Endothelial cell of umbilical vein (primary cell): ENCODE data around the gene KRTAP5-1. TPM values are rescaled to one million over a fixed set of nuclear protein-coding genes. Genes with fewer than 3 reads are reported as not detected.

Experiments
- BruUV-seq: library from RNA; stranded (reverse); fragments of 400-500 nt; replicated peaks from 2 replicates; lab custom pipeline; 2021; lab: Mats Ljungman, UMichigan
- CTCF ChIA-PET: fragments of 300-600, 350-600 bp; sonication (Branson Sonifier 250); formaldehyde crosslinking; loops from one replicate; lab custom pipeline; 2021; ENCODE audit warnings: antibody characterized with exemption, inconsistent platforms; lab: Charles Lee
- POLR2A ChIA-PET: fragments of 300-600, 350-600 bp; sonication (Branson Sonifier 250); formaldehyde crosslinking; loops from one replicate; lab custom pipeline; 2021; ENCODE audit warnings: antibody characterized with exemption, inconsistent platforms; lab: Charles Lee
- DNase-seq: peaks from one replicate; pipeline ENCODE4 v3.0.0-alpha.2; 2011; ENCODE audit warnings: low read depth, low spot score
- FAIRE-seq: peaks from 2 replicates; lab custom pipeline; 2011; peaks lifted over from hg19 to GRCh38; lab: Jason Lieb, UNC
- H2AFZ ChIP-seq: 2 replicates; pipeline ENCODE4 v1.6.0; 2012; ENCODE audit warnings: low read depth, low read length, control low read depth, inconsistent platforms
- H3K27ac ChIP-seq: 2 replicates; pipeline ENCODE4 v1.5.1; 2011; ENCODE audit warnings: low read depth, mild to moderate bottlenecking, control low read depth, low read length, moderate library complexity; ENCODE audit not compliant: insufficient read depth
- H3K27me3 ChIP-seq, 2 experiments: 2 replicates each; pipeline versions ENCODE4 v1.6.0 to v1.6.1; 2011; ENCODE audit warnings: low read length in 2 of 2, mixed read lengths in 1 of 2; ENCODE audit not compliant: control insufficient read depth in 2 of 2, insufficient read depth in 2 of 2
- H3K36me3 ChIP-seq, 2 experiments: 2 replicates in 1 of 2; 3 replicates in 1 of 2; pipeline ENCODE4 v1.5.1; 2011; ENCODE audit warnings: low read length in 2 of 2, mild to moderate bottlenecking in 1 of 2, moderate library complexity in 1 of 2; ENCODE audit not compliant: control insufficient read depth in 2 of 2, insufficient read depth in 2 of 2; ENCODE audit errors: extremely low read depth in 1 of 2
- H3K4me1 ChIP-seq: 3 replicates; pipeline ENCODE4 v1.5.1; 2011; ENCODE audit warnings: mild to moderate bottlenecking, low read length; ENCODE audit not compliant: control insufficient read depth, insufficient read depth; ENCODE audit errors: extremely low read depth
- H3K4me2 ChIP-seq: 2 replicates; pipeline ENCODE4 v1.6.1; 2011; ENCODE audit warnings: low read length, control low read depth, mixed read lengths; ENCODE audit not compliant: insufficient read depth
- H3K4me3 ChIP-seq, 3 experiments: fragments of 200-600 bp in 1 of 3; sonication (generic), shearing (Covaris generic) in 1 of 3; replicated peaks in 1 of 3; 2 replicates each; pipeline ENCODE4 v1.5.1; 2011 to 2016; ENCODE audit warnings: control low read depth in 3 of 3, low read length in 3 of 3, mild to moderate bottlenecking in 2 of 3, inconsistent platforms in 1 of 3, low read depth in 1 of 3, moderate library complexity in 1 of 3; ENCODE audit not compliant: insufficient read depth in 1 of 3
- H3K79me2 ChIP-seq: 2 replicates; pipeline ENCODE4 v1.6.0; 2012; ENCODE audit warnings: low read length, inconsistent platforms; ENCODE audit not compliant: control insufficient read depth, insufficient read depth
- H3K9ac ChIP-seq: replicated peaks from 2 replicates; pipeline ENCODE3; 2011; ENCODE audit warnings: low read length, control low read depth; ENCODE audit not compliant: insufficient read depth; ENCODE audit errors: extremely low read depth
- H3K9me1 ChIP-seq: replicated peaks from 3 replicates; pipeline ENCODE4 v1.6.0; 2011; ENCODE audit warnings: mild to moderate bottlenecking, low read length; ENCODE audit not compliant: control insufficient read depth, insufficient read depth; ENCODE audit errors: extremely low read depth
- H3K9me3 ChIP-seq: replicated peaks from 2 replicates; pipeline ENCODE4 v1.5.1; 2012; ENCODE audit warnings: low read length, inconsistent platforms; ENCODE audit not compliant: control insufficient read depth, insufficient read depth
- H4K20me1 ChIP-seq: replicated peaks from 2 replicates; pipeline ENCODE3; 2011; ENCODE audit warnings: mild to moderate bottlenecking, low read length; ENCODE audit not compliant: control insufficient read depth, insufficient read depth; ENCODE audit errors: extremely low read depth
- CTCF ChIP-seq, 2 donors: IDR thresholded peaks; 1 replicate in 1 of 2; 2 replicates in 1 of 2; pipeline ENCODE4 v1.5.1; 2011; ENCODE audit warnings: low read length in 2 of 2, mild to moderate bottlenecking in 2 of 2, moderate library complexity in 2 of 2, control low read depth in 1 of 2, inconsistent platforms in 1 of 2, low read depth in 1 of 2; ENCODE audit not compliant: insufficient read depth in 1 of 2; ENCODE audit errors: extremely low read depth in 1 of 2
- EZH2 ChIP-seq: IDR thresholded peaks from 2 replicates; pipeline ENCODE4 v1.6.1; 2012; ENCODE audit warnings: borderline replicate concordance, low read depth, mild to moderate bottlenecking, moderate library complexity, low read length, inconsistent platforms; ENCODE audit not compliant: severe bottlenecking
- FOS ChIP-seq: IDR thresholded peaks from 2 replicates; pipeline ENCODE4 v1.6.1; 2011; ENCODE audit warnings: mild to moderate bottlenecking, low read length, moderate library complexity, borderline replicate concordance; ENCODE audit not compliant: insufficient read depth
- GATA2 ChIP-seq: IDR thresholded peaks from 2 replicates; pipeline ENCODE4 v1.7.0; 2011; ENCODE audit warnings: low read depth, mild to moderate bottlenecking, moderate library complexity, mixed read lengths, low read length; ENCODE audit not compliant: insufficient read length, insufficient read depth
- JUN ChIP-seq: IDR thresholded peaks from 2 replicates; pipeline ENCODE4 v1.6.1; 2011; ENCODE audit warnings: borderline replicate concordance, low read depth; ENCODE audit not compliant: insufficient read length, insufficient read depth
- MYC ChIP-seq: IDR thresholded peaks from one replicate; pipeline ENCODE4 v1.6.1; 2011; ENCODE audit warnings: mild to moderate bottlenecking, low read depth, low read length
- POLR2A ChIP-seq: IDR thresholded peaks from 2 replicates; pipeline ENCODE4 v1.6.1; 2012; ENCODE audit warnings: low read depth, mild to moderate bottlenecking, control low read depth, low read length
- POLR2AphosphoS5 ChIP-seq: IDR thresholded peaks from 2 replicates; pipeline ENCODE4 v1.6.1; 2012; ENCODE audit warnings: low read depth, mild to moderate bottlenecking, control low read depth, low read length, moderate library complexity; ENCODE audit not compliant: insufficient read depth
- dilution Hi-C: fragments of 300-500 bp; cut with MboI; formaldehyde crosslinking; loops from one replicate; pipeline ENCODE4 v1.15.0; 2019; ENCODE audit warnings: low sequenced_read_pairs; ENCODE audit not compliant: extremely low pct_ligation_motif_present
- intact Hi-C: fragments of 100-400 bp; cut with micrococcal nuclease; formaldehyde crosslinking; loops from one replicate; pipeline ENCODE4 v1.10.0; 2022
- polyA plus RNA-seq, 4 experiments: library from polyadenylated mRNA; depleted of rRNA in 3 of 4; stranded (reverse) in 3 of 4; unstranded in 1 of 4; fragments of >200 nt; gene quantifications; 2 replicates each; pipeline versions ENCODE4 v1.2.1 to v1.2.3, GENCODE V29; 2011 to 2012; ENCODE audit warnings: missing spikeins in 1 of 4
- total RNA-seq: library from RNA; stranded (reverse); gene quantifications from 2 replicates; pipeline ENCODE4 v1.2.3, GENCODE V29; 2021
- TF ChIP-seq, protein P1 (sequence below): IDR thresholded peaks from 2 replicates; pipeline ENCODE4 v1.6.1; 2011; ENCODE audit not compliant: insufficient read depth, insufficient read length

Gene KRTAP5-1
- total and polyA plus RNA-seq, 2 donors (not counting 3 experiments of a cell fraction or from before 2014, with no cell fraction given) = not detected

- intact Hi-C loops = no loop called here
- Histone ChIP-seq H3K9ac (no peak overlapping the region), H3K9me3 (no peaks in the 10 kb centered on the region), H3K27ac (no peak overlapping the region), H3K4me1 (no peaks in the 10 kb centered on the region), H4K20me1 (no peaks in the 10 kb centered on the region), H3K27me3 (no peaks in the 10 kb centered on the region), H2AFZ (no peak overlapping the region), H3K36me3 (no peaks in the 10 kb centered on the region), H3K9me1 (no peaks in the 10 kb centered on the region), H3K79me2 (no peaks in the 10 kb centered on the region), H3K4me2 (no peak overlapping the region), H3K4me3 (no peak overlapping the region)
- dilution Hi-C loops = no loop called here
- TF ChIP-seq GATA2 (no peak), MYC (no peak), POLR2AphosphoS5 (no peak), EZH2 (no peak), JUN (no peak), CTCF (IDR thresholded peaks at IDR 0.05; ENCODE audit: extremely low read depth in 1 of 2, insufficient read depth in 1 of 2, low read depth in 1 of 2, low read length in 2 of 2) (no peak), POLR2A (no peak), FOS (no peak)
- TF ChIP-seq, protein P1, sequence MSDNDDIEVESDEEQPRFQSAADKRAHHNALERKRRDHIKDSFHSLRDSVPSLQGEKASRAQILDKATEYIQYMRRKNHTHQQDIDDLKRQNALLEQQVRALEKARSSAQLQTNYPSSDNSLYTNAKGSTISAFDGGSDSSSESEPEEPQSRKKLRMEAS = no peak
- DNase-seq (no peak), FAIRE-seq (no peak)
- ChIA-PET CTCF (interaction anchor here (1.2 to 5.5 kb wide), 4 partner anchors 10 to 31 kb away, joined by 3 to 36 read pairs (median 15); no protein-coding TSS in a partner anchor), POLR2A (no interaction called here)
- BruUV-seq = no TSS peak
These were observed 21.2 kb downstream of the KRTAP5-1 start for GRCh38 chr11:1563697-1564534.
